ENCODE results near the gene IPO9. TPM values are rescaled to one million over a fixed set of nuclear protein-coding genes. Genes with fewer than 3 reads are reported as not detected.

Gene IPO9
- total RNA-seq, 1 donor from 2014 or later, result 124 TPM

- H3K4me3 Mint-ChIP-seq, result no peak overlapping the region
These were observed 45.9 kb upstream of the IPO9 start for GRCh38 chr1:201783058-201783457.

GRCh38 chr1:201783572-201783971 lies 45.4 kb upstream of the IPO9 start:
- H3K4me3 Mint-ChIP-seq, result no peak overlapping the region
- H3K27ac Mint-ChIP-seq (ENCODE audit: unreplicated experiment), result no peak overlapping the region
- no peaks in the 10 kb centered on the region for H3K9me3 Mint-ChIP-seq
- no peak for DNase-seq (ENCODE audit: low read depth, low spot score)
- no peak for TF ChIP-seq CTCF (conservative IDR thresholded peaks at IDR 0.05)
- no peaks in the 10 kb centered on the region for H3K27me3 Mint-ChIP-seq (ENCODE audit: low read depth)
- peaks cover 3% of the 10 kb centered on the region for H3K4me1 Mint-ChIP-seq
- H3K36me3 Mint-ChIP-seq (ENCODE audit: low read depth), result peaks cover 44% of the 10 kb centered on the region

More at GRCh38 chr1:201783058-201783457, 45.9 kb upstream of the IPO9 start:
- peak overlapping the region; percentile 2 for H3K27ac Mint-ChIP-seq (ENCODE audit: unreplicated experiment)
- no peaks in the 10 kb centered on the region for H3K9me3 Mint-ChIP-seq
- peaks cover 3% of the 10 kb centered on the region for H3K4me1 Mint-ChIP-seq
- TF ChIP-seq CTCF (conservative IDR thresholded peaks at IDR 0.05), result no peak
- no peak for DNase-seq (ENCODE audit: low read depth, low spot score)
- no peaks in the 10 kb centered on the region for H3K27me3 Mint-ChIP-seq (ENCODE audit: low read depth)
- peaks cover 44% of the 10 kb centered on the region for H3K36me3 Mint-ChIP-seq (ENCODE audit: low read depth)

- H3K9me3 Mint-ChIP-seq, result no peaks in the 10 kb centered on the region
- no peaks in the 10 kb centered on the region for H3K27me3 Mint-ChIP-seq (ENCODE audit: low read depth)
- H3K4me1 Mint-ChIP-seq, result no peaks in the 10 kb centered on the region
- TF ChIP-seq CTCF (conservative IDR thresholded peaks at IDR 0.05), result no peak
- H3K36me3 Mint-ChIP-seq (ENCODE audit: low read depth), result peaks cover 46% of the 10 kb centered on the region
- H3K4me3 Mint-ChIP-seq, result no peak overlapping the region
- no peak overlapping the region for H3K27ac Mint-ChIP-seq (ENCODE audit: unreplicated experiment)
- DNase-seq (ENCODE audit: low read depth, low spot score), result no peak
These were observed 43.7 kb upstream of the IPO9 start for GRCh38 chr1:201785291-201785690.

GRCh38 chr1:201786824-201787223 lies 42.1 kb upstream of the IPO9 start:
- no peak for DNase-seq (ENCODE audit: low read depth, low spot score)
- TF ChIP-seq CTCF (conservative IDR thresholded peaks at IDR 0.05), result no peak
- Mint-ChIP-seq H3K9me3 (no peaks in the 10 kb centered on the region), H3K4me1 (no peaks in the 10 kb centered on the region), H3K27me3 (ENCODE audit: low read depth) (no peaks in the 10 kb centered on the region), H3K36me3 (ENCODE audit: low read depth) (peaks cover 43% of the 10 kb centered on the region), H3K4me3 (no peak overlapping the region), H3K27ac (ENCODE audit: unreplicated experiment) (no peak overlapping the region)

GRCh38 chr1:201788296-201788695 lies 40.7 kb upstream of the IPO9 start:
- Mint-ChIP-seq H3K27ac (ENCODE audit: unreplicated experiment) (no peak overlapping the region), H3K4me3 (no peak overlapping the region), H3K4me1 (peaks cover 4% of the 10 kb centered on the region), H3K27me3 (ENCODE audit: low read depth) (no peaks in the 10 kb centered on the region), H3K36me3 (ENCODE audit: low read depth) (peaks cover 33% of the 10 kb centered on the region), H3K9me3 (no peaks in the 10 kb centered on the region)
- TF ChIP-seq CTCF (conservative IDR thresholded peaks at IDR 0.05), result no peak
- no peak for DNase-seq (ENCODE audit: low read depth, low spot score)

- no peaks in the 10 kb centered on the region for H3K27me3 Mint-ChIP-seq (ENCODE audit: low read depth)
- TF ChIP-seq CTCF (conservative IDR thresholded peaks at IDR 0.05), result no peak
- DNase-seq (ENCODE audit: low read depth, low spot score), result no peak
- H3K4me3 Mint-ChIP-seq, result no peak overlapping the region
- H3K4me1 Mint-ChIP-seq, result peaks cover 4% of the 10 kb centered on the region
- no peaks in the 10 kb centered on the region for H3K9me3 Mint-ChIP-seq
- peaks cover 31% of the 10 kb centered on the region for H3K36me3 Mint-ChIP-seq (ENCODE audit: low read depth)
- H3K27ac Mint-ChIP-seq (ENCODE audit: unreplicated experiment), result no peak overlapping the region
These were observed 39.7 kb upstream of the IPO9 start for GRCh38 chr1:201789245-201789644.

Data from neural crest cell (in vitro differentiated cells).